Natural killer cell (primary cell): Measurements from ENCODE around the gene LRRN2. TPM values are rescaled to one million over a fixed set of nuclear protein-coding genes. Genes with fewer than 3 reads are reported as not detected.

ENCODE experiments used
- ATAC-seq, 3 donors: fragments of 150-1000 bp in 2 of 3; fragments of 200-7000 bp in 1 of 3; cut with Tn5 transposase; 1 replicate in 1 of 3; 2 replicates in 2 of 3; pipeline ENCODE4 v1.10.0; 2021; ENCODE audit warnings: mild to moderate bottlenecking in 2 of 3, moderate library complexity in 2 of 3
- DNase-seq, 2 donors: peaks; one replicate each; pipeline versions ENCODE4 v3.0.0 to v3.0.0-alpha.2; 2013 to 2021; ENCODE audit warnings: mixed read lengths in 1 of 2
- H3K27ac ChIP-seq: one replicate; pipeline ENCODE4 v1.5.1; 2013; ENCODE audit warnings: mild to moderate bottlenecking, low read length
- H3K27me3 ChIP-seq: one replicate; pipeline ENCODE4 v1.6.1; 2013; ENCODE audit warnings: low read length; ENCODE audit not compliant: control insufficient read depth, insufficient read depth
- H3K36me3 ChIP-seq: one replicate; pipeline ENCODE4 v1.6.1; 2013; ENCODE audit warnings: low read length; ENCODE audit not compliant: control insufficient read depth, insufficient read depth
- H3K4me1 ChIP-seq: one replicate; pipeline ENCODE4 v1.6.1; 2013; ENCODE audit warnings: low read length; ENCODE audit not compliant: control insufficient read depth, insufficient read depth
- H3K4me3 ChIP-seq: one replicate; pipeline ENCODE4 v1.5.1; 2013; ENCODE audit warnings: low read length
- H3K9me3 ChIP-seq: one replicate; pipeline ENCODE4 v1.6.1; 2013; ENCODE audit warnings: low read length; ENCODE audit not compliant: control insufficient read depth, insufficient read depth
- H3K27ac Mint-ChIP-seq, 2 donors: one replicate each; pipeline ENCODE4 v1.8.0; 2022; ENCODE audit warnings: mild to moderate bottlenecking in 2 of 2, mixed read lengths in 2 of 2, moderate library complexity in 1 of 2
- H3K27me3 Mint-ChIP-seq, 2 donors: one replicate each; pipeline ENCODE4 v1.8.0; 2022; ENCODE audit warnings: low read depth in 2 of 2, mixed read lengths in 2 of 2
- H3K36me3 Mint-ChIP-seq: one replicate; pipeline ENCODE4 v1.8.0; 2022; ENCODE audit warnings: mixed read lengths
- H3K4me1 Mint-ChIP-seq, 2 donors: one replicate each; pipeline ENCODE4 v1.8.0; 2022; ENCODE audit warnings: mixed read lengths in 2 of 2
- H3K4me3 Mint-ChIP-seq: one replicate; pipeline ENCODE4 v1.8.0; 2022; ENCODE audit warnings: mild to moderate bottlenecking, moderate library complexity, mixed read lengths
- H3K9me3 Mint-ChIP-seq, 2 donors: one replicate each; pipeline ENCODE4 v1.8.0; 2022; ENCODE audit warnings: mixed read lengths in 2 of 2
- CTCF ChIP-seq: fragments of 200-600 bp; IDR thresholded peaks from one replicate; pipeline ENCODE4 v1.8.0; 2022; ENCODE audit warnings: antibody characterized with exemption
- WGBS: methylation state at CpG from one replicate; pipeline ENCODE4 v1.1.7; 2013; ENCODE audit warnings: missing lambda C conversion rate; ENCODE audit not compliant: insufficient coverage; 5-methylcytosine and 5-hydroxymethylcytosine counted together
- intact Hi-C: fragments of 100-400 bp; cut with micrococcal nuclease; formaldehyde crosslinking; loops from one replicate; pipeline ENCODE4 v1.14.2; 2022
- total RNA-seq, 4 donors: library from RNA; stranded (reverse); fragments of 120-200 nt in 1 of 4; gene quantifications; one replicate each; pipeline versions ENCODE4 v1.2.3 to v1.2.4, GENCODE V29; 2013 to 2022

The LRRN2 gene
- total RNA-seq, 3 donors from 2014 or later (not counting 1 experiment from before 2014, with no cell fraction given), result 0.10 to 0.27 TPM; not detected in 1

GRCh38 chr1:204673909-204674649, 11.5 kb downstream of the LRRN2 start:
- H3K36me3 Mint-ChIP-seq, result no peaks in the 10 kb centered on the region
- no peaks in the 10 kb centered on the region for H3K4me1 Mint-ChIP-seq
- H3K27me3 Mint-ChIP-seq, result peaks cover 5 to 6% of the 10 kb centered on the region in 2 donors
- no peak overlapping the region for H3K27ac Mint-ChIP-seq
- H3K4me3 Mint-ChIP-seq, result no peak overlapping the region
- H3K9me3 Mint-ChIP-seq, result no peaks in the 10 kb centered on the region
- no peak overlapping the region for H3K27ac ChIP-seq
- H3K4me3 ChIP-seq, result no peak overlapping the region
- H3K27me3 ChIP-seq, result no peaks in the 10 kb centered on the region
- no peaks in the 10 kb centered on the region for H3K36me3 ChIP-seq
- ATAC-seq (no peak), DNase-seq (no peak)
- WGBS, result 49% methylated on average over 7 of the region's 8 CpGs
- intact Hi-C loops, result no loop called here
- no peaks in the 10 kb centered on the region for H3K9me3 ChIP-seq
- TF ChIP-seq CTCF, result no peak
- no peaks in the 10 kb centered on the region for H3K4me1 ChIP-seq

GRCh38 chr1:204673209-204673608, 12.3 kb downstream of the LRRN2 start:
- no peaks in the 10 kb centered on the region for H3K4me1 Mint-ChIP-seq
- no peaks in the 10 kb centered on the region for H3K27me3 ChIP-seq
- peaks cover 0 to 6% of the 10 kb centered on the region in 2 donors for H3K27me3 Mint-ChIP-seq
- DNase-seq (no peak), ATAC-seq (no peak)
- no peak overlapping the region for H3K4me3 Mint-ChIP-seq
- no peaks in the 10 kb centered on the region for H3K4me1 ChIP-seq
- H3K9me3 ChIP-seq, result no peaks in the 10 kb centered on the region
- no peak overlapping the region for H3K27ac ChIP-seq
- 76% methylated on average over 2 of the region's 2 CpGs for WGBS
- no peak for TF ChIP-seq CTCF
- intact Hi-C loops, result no loop called here
- no peaks in the 10 kb centered on the region for H3K36me3 Mint-ChIP-seq
- no peak overlapping the region for H3K4me3 ChIP-seq
- no peaks in the 10 kb centered on the region for H3K9me3 Mint-ChIP-seq
- no peaks in the 10 kb centered on the region for H3K36me3 ChIP-seq
- H3K27ac Mint-ChIP-seq, result no peak overlapping the region

- DNase-seq, result no peak
- Mint-ChIP-seq H3K27me3 (peaks cover 0 to 6% of the 10 kb centered on the region in 2 donors), H3K36me3 (no peaks in the 10 kb centered on the region), H3K4me1 (no peaks in the 10 kb centered on the region), H3K9me3 (no peaks in the 10 kb centered on the region), H3K27ac (no peak overlapping the region), H3K4me3 (no peak overlapping the region)
- H3K4me3 ChIP-seq, result no peak overlapping the region
- 89% methylated on average over 10 of the region's 10 CpGs for WGBS
- intact Hi-C loops, result no loop called here
- no peaks in the 10 kb centered on the region for H3K27me3 ChIP-seq
- H3K36me3 ChIP-seq, result no peaks in the 10 kb centered on the region
- ATAC-seq, result no peak
- no peak overlapping the region for H3K27ac ChIP-seq
- H3K4me1 ChIP-seq, result no peaks in the 10 kb centered on the region
- no peak for TF ChIP-seq CTCF
- no peaks in the 10 kb centered on the region for H3K9me3 ChIP-seq
Observed at GRCh38 chr1:204672482-204673121, 12.9 kb downstream of the LRRN2 start.
